ENCODE results near the gene ATXN2. TPM values are rescaled to one million over a fixed set of nuclear protein-coding genes. Genes with fewer than 3 reads are reported as not detected.

ATXN2 gene, protein sequence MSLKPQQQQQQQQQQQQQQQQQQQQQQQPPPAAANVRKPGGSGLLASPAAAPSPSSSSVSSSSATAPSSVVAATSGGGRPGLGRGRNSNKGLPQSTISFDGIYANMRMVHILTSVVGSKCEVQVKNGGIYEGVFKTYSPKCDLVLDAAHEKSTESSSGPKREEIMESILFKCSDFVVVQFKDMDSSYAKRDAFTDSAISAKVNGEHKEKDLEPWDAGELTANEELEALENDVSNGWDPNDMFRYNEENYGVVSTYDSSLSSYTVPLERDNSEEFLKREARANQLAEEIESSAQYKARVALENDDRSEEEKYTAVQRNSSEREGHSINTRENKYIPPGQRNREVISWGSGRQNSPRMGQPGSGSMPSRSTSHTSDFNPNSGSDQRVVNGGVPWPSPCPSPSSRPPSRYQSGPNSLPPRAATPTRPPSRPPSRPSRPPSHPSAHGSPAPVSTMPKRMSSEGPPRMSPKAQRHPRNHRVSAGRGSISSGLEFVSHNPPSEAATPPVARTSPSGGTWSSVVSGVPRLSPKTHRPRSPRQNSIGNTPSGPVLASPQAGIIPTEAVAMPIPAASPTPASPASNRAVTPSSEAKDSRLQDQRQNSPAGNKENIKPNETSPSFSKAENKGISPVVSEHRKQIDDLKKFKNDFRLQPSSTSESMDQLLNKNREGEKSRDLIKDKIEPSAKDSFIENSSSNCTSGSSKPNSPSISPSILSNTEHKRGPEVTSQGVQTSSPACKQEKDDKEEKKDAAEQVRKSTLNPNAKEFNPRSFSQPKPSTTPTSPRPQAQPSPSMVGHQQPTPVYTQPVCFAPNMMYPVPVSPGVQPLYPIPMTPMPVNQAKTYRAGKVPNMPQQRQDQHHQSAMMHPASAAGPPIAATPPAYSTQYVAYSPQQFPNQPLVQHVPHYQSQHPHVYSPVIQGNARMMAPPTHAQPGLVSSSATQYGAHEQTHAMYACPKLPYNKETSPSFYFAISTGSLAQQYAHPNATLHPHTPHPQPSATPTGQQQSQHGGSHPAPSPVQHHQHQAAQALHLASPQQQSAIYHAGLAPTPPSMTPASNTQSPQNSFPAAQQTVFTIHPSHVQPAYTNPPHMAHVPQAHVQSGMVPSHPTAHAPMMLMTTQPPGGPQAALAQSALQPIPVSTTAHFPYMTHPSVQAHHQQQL
- 54.3 TPM for polyA plus RNA-seq
- long read RNA-seq, donor 1, result 0 reads
- long read RNA-seq, donor 2, partial matches to known transcripts, result 6 of 10 reads
- long read RNA-seq, donor 2, other reads (novel, unspliced or antisense), result 0 of 10 reads
- long read RNA-seq, donor 3, result 0 reads
- long read RNA-seq, donor 4, partial matches to known transcripts, result 0 of 1 reads
- long read RNA-seq, donor 4, other reads (novel, unspliced or antisense), result 0 of 1 reads
- long read RNA-seq, donor 5, result 0 reads
- long read RNA-seq, donor 6, partial matches to known transcripts, result 0 of 4 reads
- long read RNA-seq, donor 6, other reads (novel, unspliced or antisense), result 0 of 4 reads
- long read RNA-seq, donor 7, partial matches to known transcripts, result 7 of 9 reads
- long read RNA-seq, donor 7, other reads (novel, unspliced or antisense), result 0 of 9 reads
- long read RNA-seq, donor 8, full-length matches to known transcripts, result 4 of 4 reads
- long read RNA-seq, donor 8, partial matches to known transcripts, result 0 of 4 reads
- long read RNA-seq, donor 8, other reads (novel, unspliced or antisense), result 0 of 4 reads
- long read RNA-seq, donor 9, full-length matches to known transcripts, result 5 of 17 reads
- long read RNA-seq, donor 9, partial matches to known transcripts, result 12 of 17 reads
- long read RNA-seq, donor 9, other reads (novel, unspliced or antisense), result 0 of 17 reads
- long read RNA-seq, donor 10, full-length matches to known transcripts, result 5 of 5 reads
- long read RNA-seq, donor 10, partial matches to known transcripts, result 0 of 5 reads
- long read RNA-seq, donor 10, other reads (novel, unspliced or antisense), result 0 of 5 reads
- long read RNA-seq, donor 11, partial matches to known transcripts, result 0 of 5 reads
- long read RNA-seq, donor 11, other reads (novel, unspliced or antisense), result 0 of 5 reads

DNA sequence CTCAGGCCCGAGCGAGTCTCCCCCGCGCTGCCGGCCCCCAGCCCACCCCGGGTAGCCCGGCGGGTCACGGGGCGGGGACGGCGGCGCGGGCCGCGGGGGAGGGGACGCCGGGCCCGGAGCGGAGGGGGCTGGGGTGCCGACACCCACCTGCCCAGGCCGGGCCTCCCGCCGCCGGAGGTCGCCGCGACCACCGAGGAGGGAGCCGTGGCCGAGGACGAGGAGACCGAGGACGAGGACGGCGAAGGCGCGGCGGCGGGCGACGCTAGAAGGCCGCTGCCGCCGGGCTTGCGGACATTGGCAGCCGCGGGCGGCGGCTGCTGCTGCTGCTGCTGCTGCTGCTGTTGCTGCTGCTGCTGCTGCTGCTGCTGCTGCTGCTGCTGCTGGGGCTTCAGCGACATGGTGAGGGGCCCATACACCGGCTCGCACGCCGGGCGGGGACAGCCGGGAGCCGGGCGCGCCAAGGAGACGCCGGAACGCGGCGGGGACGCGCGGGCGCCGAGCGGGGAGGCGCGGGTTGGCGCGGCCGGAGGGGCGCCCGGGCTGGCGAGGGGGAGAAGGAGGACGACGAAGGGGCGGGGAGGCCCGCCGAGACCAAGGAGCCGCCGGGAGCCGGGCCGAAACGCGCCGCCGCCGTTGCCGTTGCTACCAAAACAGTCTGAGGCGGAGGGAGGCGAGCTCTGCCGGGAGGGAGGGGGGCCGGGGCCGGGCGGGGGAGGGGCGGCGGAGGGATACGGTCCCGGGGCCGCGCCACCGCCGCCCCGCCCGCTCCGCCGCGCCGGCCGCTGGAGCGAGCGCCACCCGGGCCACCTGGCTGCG is at the start of gene ATXN2:
Gene ATXN2 (minus strand): TSS at position 679 of the 816 bp plus-strand sequence. CDS start 281 bp downstream, at position 398.
- Histone ChIP-seq H3K36me3 (ENCODE audit: control insufficient read depth, insufficient read depth, low read length) (no peaks in the 10 kb centered on the region), H3K4me1 (ENCODE audit: control insufficient read depth, insufficient read depth, low read length) (peaks cover 4% of the 10 kb centered on the region), H3K27ac (ENCODE audit: low read length) (peak within 1 kb of the TSS; percentile 91), H3K4me3 (ENCODE audit: low read length) (peak within 1 kb of the TSS; percentile 98), H3K27me3 (ENCODE audit: control insufficient read depth, insufficient read depth, low read length) (no peaks in the 10 kb centered on the region), H3K9me3 (ENCODE audit: control insufficient read depth, low read depth, low read length) (no peaks in the 10 kb centered on the region)
- DNase-seq, result peak in 1 of 2 donors; percentile 6
- no CpG with 5 or more reads among the region's 119 CpGs for WGBS (ENCODE audit: insufficient coverage, low lambda C conversion rate)

DNA sequence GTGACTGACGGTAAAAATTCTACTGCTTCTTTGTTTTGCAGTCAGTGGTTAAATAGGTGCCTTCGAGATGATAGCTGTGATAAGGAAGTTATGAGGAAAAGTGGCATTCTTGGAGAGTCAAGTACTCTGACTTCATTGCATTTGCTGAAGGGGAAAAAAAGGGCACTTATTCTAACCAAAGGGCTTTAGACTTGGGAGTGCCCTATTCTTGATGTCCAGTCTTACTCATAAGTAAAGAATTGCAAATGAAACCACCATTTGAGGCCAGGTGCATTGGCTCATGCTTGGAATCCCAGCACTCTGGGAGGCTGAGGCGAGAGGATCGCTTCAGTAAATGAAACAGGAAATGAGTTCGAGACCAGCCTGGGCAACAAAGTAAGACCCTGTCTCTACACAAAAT is 46.3 kb upstream of the ATXN2 start:
- DNase-seq, result no peak
- Histone ChIP-seq H3K27ac (ENCODE audit: low read length) (no peak overlapping the region), H3K27me3 (ENCODE audit: control insufficient read depth, insufficient read depth, low read length) (no peaks in the 10 kb centered on the region), H3K4me1 (ENCODE audit: control insufficient read depth, insufficient read depth, low read length) (peaks cover 10% of the 10 kb centered on the region), H3K4me3 (ENCODE audit: low read length) (no peak overlapping the region), H3K36me3 (ENCODE audit: control insufficient read depth, insufficient read depth, low read length) (peaks cover 50% of the 10 kb centered on the region), H3K9me3 (ENCODE audit: control insufficient read depth, low read depth, low read length) (no peaks in the 10 kb centered on the region)
- no CpG with 5 or more reads among the region's 5 CpGs for WGBS (ENCODE audit: insufficient coverage, low lambda C conversion rate)

DNA sequence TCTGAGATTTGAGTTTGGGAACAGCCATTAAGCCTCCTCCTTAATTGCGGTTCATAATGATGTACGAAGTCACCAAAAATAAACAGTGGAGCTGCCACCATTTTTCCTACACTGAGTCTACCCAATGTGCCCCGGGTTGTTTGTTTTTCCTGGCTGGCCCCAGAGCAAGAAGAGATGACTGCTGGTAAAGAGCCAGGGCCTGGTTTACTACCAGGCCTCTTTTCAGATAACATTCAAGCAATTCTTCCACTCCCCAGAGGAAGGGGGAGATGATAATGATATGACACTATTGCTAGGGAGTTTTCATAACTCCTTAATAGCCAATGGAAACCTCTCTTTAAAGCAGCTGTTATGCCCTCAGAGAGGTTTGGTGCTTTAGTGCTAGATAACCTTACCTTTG is 44.3 kb upstream of the ATXN2 start:
- H3K4me1 ChIP-seq (ENCODE audit: control insufficient read depth, insufficient read depth, low read length), result peaks cover 10% of the 10 kb centered on the region
- H3K27ac ChIP-seq (ENCODE audit: low read length), result peak overlapping the region; percentile 24
- H3K27me3 ChIP-seq (ENCODE audit: control insufficient read depth, insufficient read depth, low read length), result no peaks in the 10 kb centered on the region
- H3K4me3 ChIP-seq (ENCODE audit: low read length), result no peak overlapping the region
- H3K9me3 ChIP-seq (ENCODE audit: control insufficient read depth, low read depth, low read length), result no peaks in the 10 kb centered on the region
- WGBS (ENCODE audit: insufficient coverage, low lambda C conversion rate), result no CpG with 5 or more reads among the region's 3 CpGs
- peaks cover 41% of the 10 kb centered on the region for H3K36me3 ChIP-seq (ENCODE audit: control insufficient read depth, insufficient read depth, low read length)
- DNase-seq, result peak; percentile 33 to 59

DNA sequence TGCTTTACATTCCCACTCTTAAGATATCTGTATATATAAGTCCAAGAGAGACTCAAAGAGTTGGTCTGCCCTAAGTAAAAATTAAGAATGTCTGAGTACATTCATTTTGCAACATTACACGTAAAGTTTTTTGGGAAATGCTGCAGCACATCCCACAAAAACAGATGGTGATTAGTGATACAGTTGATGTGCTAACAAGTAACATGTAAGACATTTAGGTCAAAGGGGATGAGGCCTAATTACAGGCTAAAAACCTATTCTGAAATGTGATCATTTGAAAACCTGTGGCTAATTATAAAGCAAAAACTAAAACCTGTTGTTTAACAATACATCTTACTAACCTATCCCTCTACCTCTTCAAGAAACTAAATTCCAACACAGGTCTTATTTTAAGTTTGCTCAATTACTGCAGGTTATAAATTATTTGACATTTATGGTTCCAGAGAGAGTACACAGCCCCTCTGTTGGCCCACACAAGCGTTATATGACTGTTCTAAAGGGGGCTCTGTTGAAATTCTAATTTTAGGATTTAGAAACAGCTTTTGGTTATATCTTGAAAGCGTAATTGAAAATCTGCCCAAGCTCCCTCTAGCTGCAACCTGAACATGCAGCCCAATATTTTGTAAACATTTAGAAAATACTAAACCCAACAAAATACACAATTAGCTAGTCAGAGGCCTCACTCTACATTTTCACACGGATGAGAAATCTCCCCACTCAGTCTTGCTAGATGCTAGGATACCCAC is 43.7 kb upstream of the ATXN2 start:
- H3K27ac ChIP-seq (ENCODE audit: low read length), result peak overlapping the region; percentile 24
- no peaks in the 10 kb centered on the region for H3K9me3 ChIP-seq (ENCODE audit: control insufficient read depth, low read depth, low read length)
- DNase-seq, result no peak
- H3K27me3 ChIP-seq (ENCODE audit: control insufficient read depth, insufficient read depth, low read length), result no peaks in the 10 kb centered on the region
- H3K4me1 ChIP-seq (ENCODE audit: control insufficient read depth, insufficient read depth, low read length), result peaks cover 10% of the 10 kb centered on the region
- H3K4me3 ChIP-seq (ENCODE audit: low read length), result no peak overlapping the region
- WGBS (ENCODE audit: insufficient coverage, low lambda C conversion rate), result 100% methylated on average over 1 of the region's 4 CpGs
- peaks cover 41% of the 10 kb centered on the region for H3K36me3 ChIP-seq (ENCODE audit: control insufficient read depth, insufficient read depth, low read length)

DNA sequence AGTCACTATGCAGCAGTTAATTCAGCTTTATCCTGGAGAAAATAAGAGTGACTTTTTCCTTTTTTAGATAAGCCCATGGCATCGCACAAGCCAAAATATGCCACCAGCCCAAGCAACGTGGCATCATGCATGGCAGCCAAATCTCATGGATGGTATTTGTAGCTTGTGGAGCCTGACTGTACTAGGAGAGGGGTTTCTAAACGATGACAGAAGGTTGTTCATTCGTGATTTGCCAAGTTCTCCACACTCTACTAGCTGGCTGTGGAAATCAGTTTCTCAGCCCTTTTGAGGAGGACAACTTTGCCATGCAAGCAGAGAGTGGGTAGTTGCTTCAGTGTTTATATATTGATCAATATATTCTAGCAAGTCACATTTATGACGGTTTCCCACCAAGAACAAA is 41.4 kb upstream of the ATXN2 start:
- H3K4me3 ChIP-seq (ENCODE audit: low read length), result no peak overlapping the region
- no CpG with 5 or more reads among the region's 5 CpGs for WGBS (ENCODE audit: insufficient coverage, low lambda C conversion rate)
- H3K4me1 ChIP-seq (ENCODE audit: control insufficient read depth, insufficient read depth, low read length), result peaks cover 10% of the 10 kb centered on the region
- no peaks in the 10 kb centered on the region for H3K27me3 ChIP-seq (ENCODE audit: control insufficient read depth, insufficient read depth, low read length)
- H3K27ac ChIP-seq (ENCODE audit: low read length), result no peak overlapping the region
- peaks cover 24% of the 10 kb centered on the region for H3K36me3 ChIP-seq (ENCODE audit: control insufficient read depth, insufficient read depth, low read length)
- no peak for DNase-seq
- H3K9me3 ChIP-seq (ENCODE audit: control insufficient read depth, low read depth, low read length), result no peaks in the 10 kb centered on the region

DNA sequence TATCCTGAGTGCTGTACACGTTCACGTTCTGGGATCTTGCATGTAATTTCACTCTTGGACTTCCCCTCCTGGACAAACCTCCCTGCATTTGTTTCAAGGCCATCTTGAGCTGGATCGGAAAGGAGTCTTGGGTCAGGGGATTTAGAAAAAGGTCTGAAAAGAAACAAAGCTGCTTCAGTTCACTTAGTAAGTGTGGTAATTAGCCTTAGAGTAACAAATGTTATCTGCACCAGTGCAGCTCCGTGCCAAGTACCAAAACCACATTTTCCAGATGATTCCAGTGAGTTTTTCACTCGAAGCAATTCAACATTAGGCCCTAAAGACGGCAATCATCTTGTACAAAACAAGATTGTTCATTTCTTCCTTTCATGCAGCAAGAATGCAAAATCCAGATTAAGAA is 39.4 kb upstream of the ATXN2 start:
- 80% methylated on average over 1 of the region's 6 CpGs for WGBS (ENCODE audit: insufficient coverage, low lambda C conversion rate)
- H3K4me1 ChIP-seq (ENCODE audit: control insufficient read depth, insufficient read depth, low read length), result peaks cover 7% of the 10 kb centered on the region
- H3K27ac ChIP-seq (ENCODE audit: low read length), result no peak overlapping the region
- peaks cover 10% of the 10 kb centered on the region for H3K36me3 ChIP-seq (ENCODE audit: control insufficient read depth, insufficient read depth, low read length)
- H3K9me3 ChIP-seq (ENCODE audit: control insufficient read depth, low read depth, low read length), result no peaks in the 10 kb centered on the region
- no peak overlapping the region for H3K4me3 ChIP-seq (ENCODE audit: low read length)
- no peaks in the 10 kb centered on the region for H3K27me3 ChIP-seq (ENCODE audit: control insufficient read depth, insufficient read depth, low read length)
- no peak for DNase-seq

DNA sequence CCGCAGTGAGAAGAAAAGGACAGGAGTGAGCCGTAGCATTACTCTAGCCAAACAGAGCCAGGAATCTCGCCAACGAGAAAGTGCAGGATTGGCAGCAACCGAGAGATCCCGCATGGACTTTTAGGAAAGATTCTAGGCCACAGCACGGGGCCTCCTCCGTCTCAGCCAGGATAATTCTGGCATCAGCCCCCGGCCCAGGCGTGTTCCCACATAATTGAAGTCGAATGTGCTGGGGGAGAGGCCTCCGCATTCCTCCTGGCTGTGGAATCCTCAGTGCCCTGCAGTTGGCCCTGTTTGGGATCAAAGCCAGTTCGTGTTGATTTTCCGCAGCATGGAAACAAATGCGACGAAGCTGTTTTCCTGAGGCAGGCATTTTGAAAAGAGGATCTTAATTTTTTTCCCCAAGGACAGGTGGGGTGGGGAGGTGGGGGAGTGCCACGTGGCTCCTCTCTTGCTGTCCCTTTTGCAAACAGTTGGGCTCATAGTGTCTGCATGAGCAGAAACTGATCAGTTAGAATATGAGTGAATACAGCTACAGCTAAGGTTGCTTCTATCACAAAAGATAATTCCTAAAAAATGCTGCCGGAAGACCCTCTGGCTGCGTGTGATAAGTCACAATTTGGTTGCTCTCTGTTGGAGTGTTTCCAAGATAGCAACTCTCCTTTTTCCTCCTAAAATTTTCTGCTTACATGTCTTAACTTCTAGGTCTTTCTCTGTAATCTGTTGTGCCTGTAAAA is 37.3 kb upstream of the ATXN2 start:
- no peaks in the 10 kb centered on the region for H3K36me3 ChIP-seq (ENCODE audit: control insufficient read depth, insufficient read depth, low read length)
- WGBS (ENCODE audit: insufficient coverage, low lambda C conversion rate), result 60% methylated on average over 1 of the region's 19 CpGs
- no peaks in the 10 kb centered on the region for H3K27me3 ChIP-seq (ENCODE audit: control insufficient read depth, insufficient read depth, low read length)
- no peaks in the 10 kb centered on the region for H3K4me1 ChIP-seq (ENCODE audit: control insufficient read depth, insufficient read depth, low read length)
- H3K27ac ChIP-seq (ENCODE audit: low read length), result peak overlapping the region; percentile 35
- peak; percentile 17 to 25 for DNase-seq
- no peak overlapping the region for H3K4me3 ChIP-seq (ENCODE audit: low read length)
- no peaks in the 10 kb centered on the region for H3K9me3 ChIP-seq (ENCODE audit: control insufficient read depth, low read depth, low read length)

DNA sequence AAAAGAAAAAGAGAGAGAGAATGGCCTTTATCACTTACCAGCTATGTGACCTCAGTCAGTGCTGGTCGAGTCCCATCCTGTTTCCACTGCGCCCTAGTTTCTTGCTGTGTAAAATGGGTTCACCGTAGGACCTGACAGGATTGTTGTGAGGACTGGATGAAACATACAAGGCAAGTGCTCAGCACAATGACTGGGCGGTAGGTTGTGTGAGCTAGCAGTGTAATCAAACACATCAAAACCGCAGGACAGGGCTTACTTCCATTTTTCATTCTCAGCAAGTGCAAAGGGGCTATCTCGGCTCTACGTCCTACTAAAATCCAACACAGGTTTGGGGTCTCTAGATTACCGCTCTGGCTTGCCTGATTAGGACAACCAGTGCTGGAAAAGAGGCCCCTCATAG is 36.4 kb upstream of the ATXN2 start:
- DNase-seq, result no peak
- WGBS (ENCODE audit: insufficient coverage, low lambda C conversion rate), result no CpG with 5 or more reads among the region's 8 CpGs
- no peak overlapping the region for H3K4me3 ChIP-seq (ENCODE audit: low read length)
- no peaks in the 10 kb centered on the region for H3K27me3 ChIP-seq (ENCODE audit: control insufficient read depth, insufficient read depth, low read length)
- no peaks in the 10 kb centered on the region for H3K4me1 ChIP-seq (ENCODE audit: control insufficient read depth, insufficient read depth, low read length)
- H3K9me3 ChIP-seq (ENCODE audit: control insufficient read depth, low read depth, low read length), result no peaks in the 10 kb centered on the region
- peak overlapping the region; percentile 35 for H3K27ac ChIP-seq (ENCODE audit: low read length)
- no peaks in the 10 kb centered on the region for H3K36me3 ChIP-seq (ENCODE audit: control insufficient read depth, insufficient read depth, low read length)
